Stomach (tissue), 9 donors: ENCODE data around the gene PHTF2. TPM values are rescaled to one million over a fixed set of nuclear protein-coding genes. Genes with fewer than 3 reads are reported as not detected.

Source experiments
- DNase-seq, 2 donors: peaks; one replicate each; pipeline versions ENCODE4 v3.0.0 to v3.0.0-alpha.2; 2013 to 2019
- H3K27ac ChIP-seq, 5 donors: fragments of 200-600 bp in 4 of 5; sonication (generic) in 4 of 5; one replicate each; pipeline ENCODE4 v1.5.1; 2013 to 2019; ENCODE audit warnings: mild to moderate bottlenecking in 1 of 5, moderate library complexity in 1 of 5
- H3K27me3 ChIP-seq, 3 donors: fragments of 200-600 bp; sonication (generic); one replicate each; pipeline ENCODE4 v1.5.1; 2017 to 2019; ENCODE audit warnings: mixed run types in 1 of 3
- H3K36me3 ChIP-seq, 4 donors: fragments of 200-600 bp; sonication (generic); 1 replicate in 3 of 4; 2 replicates in 1 of 4; pipeline ENCODE4 v1.5.1; 2016 to 2019
- H3K4me1 ChIP-seq, 4 donors: fragments of 200-600 bp; sonication (generic); one replicate each; pipeline ENCODE4 v1.5.1; 2016 to 2019
- H3K4me3 ChIP-seq, 4 donors: fragments of 200-600 bp; sonication (generic) in 3 of 4; one replicate each; pipeline ENCODE4 v1.5.1; 2016 to 2019; ENCODE audit warnings: mild to moderate bottlenecking in 1 of 4
- H3K9me3 ChIP-seq, 4 donors: fragments of 200-600 bp; sonication (generic); one replicate each; pipeline ENCODE4 v1.5.1; 2016 to 2019
- EP300 ChIP-seq: sonication (generic); formaldehyde crosslinking; IDR thresholded peaks from one replicate; pipeline ENCODE4 v1.6.1; 2017; ENCODE audit warnings: antibody characterized with exemption
- POLR2A ChIP-seq, 4 donors: fragments of 450-650 bp; IDR thresholded peaks; one replicate each; pipeline ENCODE4 v1.6.1; 2016; ENCODE audit warnings: antibody characterized with exemption in 4 of 4, control low read depth in 2 of 4, mild to moderate bottlenecking in 1 of 4, moderate library complexity in 1 of 4
- POLR2AphosphoS5 ChIP-seq, 3 donors: sonication (generic); formaldehyde crosslinking; IDR thresholded peaks; one replicate each; pipeline ENCODE4 v1.6.1; 2016; ENCODE audit warnings: antibody characterized with exemption in 3 of 3
- WGBS, 5 donors: extraction: QIAGEN DNeasy Blood & Tissue Kit in 3 of 5; methylation state at CpG; one replicate each; pipeline versions ENCODE4 v1.1.5 to v1.1.7; 2013 to 2018; 5-methylcytosine and 5-hydroxymethylcytosine counted together
- intact Hi-C: fragments of 100-400 bp; cut with DNase I; formaldehyde crosslinking; loops from one replicate; pipeline ENCODE4 v1.15.1; 2023; ENCODE audit warnings: low total_unique reads
- polyA plus RNA-seq, 3 donors: library from polyadenylated mRNA; stranded (reverse); fragments of 200-250 nt; gene quantifications; one replicate each; pipeline ENCODE4 v1.2.3, GENCODE V29; 2013
- total RNA-seq, 5 donors: library from RNA; depleted of rRNA; stranded (reverse); fragments of >200 nt; gene quantifications; one replicate each; pipeline versions ENCODE4 v1.1.0 to v1.2.3, GENCODE V29; 2014 to 2016
- TF ChIP-seq, protein P1 (sequence below), 7 experiments: fragments of 450-650 bp in 4 of 7; fragments of 200-600 bp in 3 of 7; sonication (generic) in 3 of 7; IDR thresholded peaks; one replicate each; pipeline ENCODE4 v1.5.1; 2016 to 2019; ENCODE audit warnings: antibody characterized with exemption in 7 of 7, control low read depth in 2 of 7, mild to moderate bottlenecking in 1 of 7
- donor health status: healthy with polysubstance abuse.
- donor health status: Bipolar disorder and iron deficiency.
- donor health status: healthy.

Gene PHTF2
- total and polyA plus RNA-seq, 8 donors: 2.0 to 42.9 (median 12.5) TPM

DNA sequence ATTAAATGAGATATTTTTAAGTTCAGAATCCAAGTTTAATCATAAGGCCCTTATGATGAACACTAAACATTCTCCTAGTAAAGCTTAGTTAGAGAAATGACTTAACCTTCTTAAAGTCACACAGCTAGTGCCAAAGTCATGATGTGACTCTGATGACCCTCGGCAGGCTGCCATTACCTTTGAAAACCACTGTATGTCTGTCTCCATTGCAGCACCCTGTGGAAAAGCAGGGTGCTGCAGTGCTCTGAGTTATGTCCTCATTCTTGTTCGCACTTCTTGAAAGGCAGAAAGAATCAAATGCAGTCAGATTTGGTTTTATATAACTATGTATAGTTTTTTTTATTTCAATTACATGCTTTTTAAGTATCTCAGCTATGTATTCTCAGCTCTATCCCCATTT lies 105.0 kb downstream of the PHTF2 start:
- TF ChIP-seq POLR2A (IDR thresholded peaks at IDR 0.05) (no peak), EP300 (no peak)
- TF ChIP-seq, protein P1, sequence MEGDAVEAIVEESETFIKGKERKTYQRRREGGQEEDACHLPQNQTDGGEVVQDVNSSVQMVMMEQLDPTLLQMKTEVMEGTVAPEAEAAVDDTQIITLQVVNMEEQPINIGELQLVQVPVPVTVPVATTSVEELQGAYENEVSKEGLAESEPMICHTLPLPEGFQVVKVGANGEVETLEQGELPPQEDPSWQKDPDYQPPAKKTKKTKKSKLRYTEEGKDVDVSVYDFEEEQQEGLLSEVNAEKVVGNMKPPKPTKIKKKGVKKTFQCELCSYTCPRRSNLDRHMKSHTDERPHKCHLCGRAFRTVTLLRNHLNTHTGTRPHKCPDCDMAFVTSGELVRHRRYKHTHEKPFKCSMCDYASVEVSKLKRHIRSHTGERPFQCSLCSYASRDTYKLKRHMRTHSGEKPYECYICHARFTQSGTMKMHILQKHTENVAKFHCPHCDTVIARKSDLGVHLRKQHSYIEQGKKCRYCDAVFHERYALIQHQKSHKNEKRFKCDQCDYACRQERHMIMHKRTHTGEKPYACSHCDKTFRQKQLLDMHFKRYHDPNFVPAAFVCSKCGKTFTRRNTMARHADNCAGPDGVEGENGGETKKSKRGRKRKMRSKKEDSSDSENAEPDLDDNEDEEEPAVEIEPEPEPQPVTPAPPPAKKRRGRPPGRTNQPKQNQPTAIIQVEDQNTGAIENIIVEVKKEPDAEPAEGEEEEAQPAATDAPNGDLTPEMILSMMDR (IDR thresholded peaks at IDR 0.05): no peak
- WGBS, 5 donors: 78 to 95% (median 90%) methylated on average over 2 of the region's 2 CpGs

DNA sequence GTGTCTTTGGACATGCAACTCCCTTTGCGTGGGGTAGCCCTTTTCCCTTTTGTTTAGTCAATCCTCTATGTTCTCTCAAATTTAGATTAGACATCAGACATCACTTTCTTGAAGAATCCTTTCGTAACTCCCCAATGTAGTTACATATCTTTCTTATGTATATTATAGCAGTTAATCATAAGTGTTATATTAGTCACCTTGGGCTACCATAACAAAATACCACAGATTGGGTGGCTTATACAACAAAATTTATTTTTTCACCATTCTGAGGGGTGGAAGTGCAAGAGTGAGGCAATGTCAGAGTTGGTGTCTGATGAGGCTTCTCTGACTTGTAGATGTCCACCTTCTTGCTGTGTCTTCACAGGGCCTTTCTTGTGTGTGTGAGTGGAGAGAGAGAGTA lies 105.7 kb downstream of the PHTF2 start:
- TF ChIP-seq, protein P1 (IDR thresholded peaks at IDR 0.05): no peak
- TF ChIP-seq POLR2AphosphoS5 (IDR thresholded peaks at IDR 0.05) (no peak), EP300 (no peak), POLR2A (IDR thresholded peaks at IDR 0.05) (no peak)
- H3K4me3 ChIP-seq: no peak overlapping the region
- H3K27ac ChIP-seq: no peak overlapping the region
- WGBS, 5 donors: 93 to 99% (median 98%) methylated on average over 2 of the region's 2 CpGs
- no peaks in the 10 kb centered on the region for H3K9me3 ChIP-seq
- DNase-seq: no peak
- intact Hi-C loops: no loop called here
- H3K27me3 ChIP-seq: no peaks in the 10 kb centered on the region
- H3K36me3 ChIP-seq: peaks cover 0 to 13% (median 3%) of the 10 kb centered on the region in 4 donors
- H3K4me1 ChIP-seq: no peaks in the 10 kb centered on the region

More for the DNA sequence above, 105.0 kb downstream of the PHTF2 start:
- Histone ChIP-seq H3K27ac (no peak overlapping the region), H3K4me1 (no peaks in the 10 kb centered on the region), H3K9me3 (no peaks in the 10 kb centered on the region), H3K4me3 (no peak overlapping the region), H3K36me3 (peaks cover 0 to 13% (median 2%) of the 10 kb centered on the region in 4 donors), H3K27me3 (no peaks in the 10 kb centered on the region)
- peak in 1 of 2 donors; percentile 11 for DNase-seq
- intact Hi-C loops: no loop called here

DNA sequence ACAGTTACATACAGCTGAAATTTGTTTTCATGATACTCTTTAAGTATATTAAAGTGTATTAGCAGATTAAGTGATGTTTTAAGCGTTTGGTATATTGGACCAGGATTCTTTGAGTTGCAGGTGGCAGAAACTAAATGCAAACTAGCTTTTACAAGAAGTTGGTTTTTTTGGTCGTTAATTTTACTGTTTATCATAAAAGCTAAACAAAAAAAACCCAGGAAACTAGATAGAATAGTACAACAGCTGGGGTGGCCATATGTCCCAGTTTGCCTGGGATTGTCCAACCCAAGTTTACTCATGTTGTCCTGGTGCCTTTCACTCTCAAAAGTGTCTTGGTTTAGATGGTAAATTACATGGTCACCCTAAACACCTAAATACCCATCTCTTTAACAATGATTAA lies 108.7 kb downstream of the PHTF2 start:
- H3K4me1 ChIP-seq: no peaks in the 10 kb centered on the region
- WGBS, 5 donors: 66 to 78% (median 73%) methylated on average over 2 of the region's 2 CpGs
- H3K9me3 ChIP-seq: no peaks in the 10 kb centered on the region
- intact Hi-C loops: no loop called here
- peaks cover 0 to 18% (median 8%) of the 10 kb centered on the region in 4 donors for H3K36me3 ChIP-seq
- no peak overlapping the region for H3K4me3 ChIP-seq
- H3K27me3 ChIP-seq: no peaks in the 10 kb centered on the region
- DNase-seq: no peak
- TF ChIP-seq POLR2A (IDR thresholded peaks at IDR 0.05) (no peak), EP300 (no peak), POLR2AphosphoS5 (IDR thresholded peaks at IDR 0.05) (no peak)
- TF ChIP-seq, protein P1 (IDR thresholded peaks at IDR 0.05): no peak
- no peak overlapping the region for H3K27ac ChIP-seq

DNA sequence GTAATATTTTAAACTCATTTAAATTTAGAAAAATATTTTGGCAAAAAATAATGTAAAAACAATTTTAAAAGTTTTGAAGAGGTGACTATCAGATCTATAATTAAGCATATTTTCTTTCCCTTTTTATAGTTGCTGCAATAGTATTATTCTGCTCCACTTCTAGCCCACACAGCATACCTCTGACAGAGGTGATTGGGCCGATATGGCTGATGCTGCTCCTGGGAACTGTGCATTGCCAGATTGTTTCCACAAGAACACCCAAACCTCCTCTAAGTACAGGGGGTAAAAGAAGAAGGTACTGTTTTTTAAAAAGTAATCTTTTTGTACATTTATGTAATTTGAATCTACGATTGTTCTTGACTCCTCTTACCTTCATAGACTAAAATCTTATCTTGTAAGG lies 110.1 kb downstream of the PHTF2 start:
- TF ChIP-seq, protein P1 (IDR thresholded peaks at IDR 0.05): no peak
- no peak overlapping the region for H3K4me3 ChIP-seq
- H3K4me1 ChIP-seq: no peaks in the 10 kb centered on the region
- H3K27ac ChIP-seq: no peak overlapping the region
- 95 to 97% (median 96%) methylated on average over 2 of the region's 2 CpGs for WGBS, 5 donors
- intact Hi-C loops: no loop called here
- no peaks in the 10 kb centered on the region for H3K27me3 ChIP-seq
- DNase-seq: no peak
- peaks cover 0 to 16% (median 7%) of the 10 kb centered on the region in 4 donors for H3K36me3 ChIP-seq
- no peaks in the 10 kb centered on the region for H3K9me3 ChIP-seq
